GM19397 (cell line): ENCODE results near the gene CYFIP1.

Experiments used
- ATAC-seq: cut with Tn5 transposase; IDR thresholded peaks from one replicate; pipeline ENCODE4 v1.9.1; 2021; ENCODE audit warnings: mild to moderate bottlenecking, moderate library complexity; ENCODE audit not compliant: unreplicated experiment

CYFIP1 gene

DNA sequence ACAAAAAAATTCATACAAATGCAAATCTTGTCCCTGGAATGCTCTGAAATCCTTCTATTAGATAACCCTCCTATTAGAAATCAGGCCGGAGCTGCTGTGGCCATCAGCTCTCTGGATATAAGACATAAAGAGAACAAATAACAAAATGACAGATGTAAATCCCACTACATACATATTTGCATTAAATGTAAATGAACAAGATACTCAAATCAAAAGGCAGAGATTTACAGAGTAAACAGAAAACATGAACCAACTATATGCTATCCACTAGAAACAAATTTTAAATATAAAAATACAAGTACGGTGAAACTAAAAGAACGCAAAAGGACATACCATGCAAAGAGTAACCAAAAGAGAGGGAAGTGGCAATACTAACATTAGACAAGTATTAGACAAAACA, 10.7 kb downstream of the CYFIP1 start:
- no peak for ATAC-seq

GRCh38 chr15:22968366-22968765, 11.8 kb downstream of the CYFIP1 start:
- ATAC-seq, result no peak

GRCh38 chr15:22967084-22967770, 12.9 kb downstream of the CYFIP1 start:
- ATAC-seq, result no peak

DNA sequence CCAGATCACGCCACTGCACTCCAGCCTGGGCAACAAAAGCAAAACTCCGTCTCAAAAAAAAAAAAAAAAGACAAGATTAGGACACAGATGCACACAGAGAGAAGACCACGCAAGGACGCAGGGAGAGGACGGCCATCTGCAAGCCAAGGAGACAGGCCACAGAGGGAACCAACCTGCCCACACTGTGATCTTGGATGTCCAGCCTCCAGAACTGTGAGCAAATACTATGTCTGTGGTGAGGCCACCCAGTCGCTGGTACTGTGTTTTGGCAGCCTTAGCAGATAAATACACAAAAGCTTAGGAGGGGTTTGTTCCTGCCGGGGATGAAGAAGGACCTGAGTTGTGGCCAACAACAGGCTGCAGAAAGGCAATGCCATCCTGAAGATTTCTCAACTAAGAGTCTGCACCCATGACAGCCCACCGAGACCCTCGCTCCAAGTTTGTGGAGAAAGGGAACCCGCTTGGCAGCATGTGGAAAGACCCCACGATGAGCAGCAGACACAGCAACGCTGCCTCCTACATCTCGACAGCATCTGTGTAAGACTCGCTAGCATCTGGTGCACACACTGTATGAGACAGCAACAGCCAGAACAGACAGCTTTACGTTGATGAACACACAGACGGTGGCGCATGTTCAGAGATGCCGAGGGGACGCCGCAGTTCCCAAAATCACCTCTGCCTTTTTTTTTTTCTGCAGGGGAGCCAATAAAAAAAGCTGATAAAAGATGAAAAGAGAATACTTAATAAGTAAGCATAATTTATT, 13.7 kb downstream of the CYFIP1 start:
- no peak for ATAC-seq

- no peak for ATAC-seq
These were observed 16.5 kb downstream of the CYFIP1 start for GRCh38 chr15:22963641-22964040.

DNA sequence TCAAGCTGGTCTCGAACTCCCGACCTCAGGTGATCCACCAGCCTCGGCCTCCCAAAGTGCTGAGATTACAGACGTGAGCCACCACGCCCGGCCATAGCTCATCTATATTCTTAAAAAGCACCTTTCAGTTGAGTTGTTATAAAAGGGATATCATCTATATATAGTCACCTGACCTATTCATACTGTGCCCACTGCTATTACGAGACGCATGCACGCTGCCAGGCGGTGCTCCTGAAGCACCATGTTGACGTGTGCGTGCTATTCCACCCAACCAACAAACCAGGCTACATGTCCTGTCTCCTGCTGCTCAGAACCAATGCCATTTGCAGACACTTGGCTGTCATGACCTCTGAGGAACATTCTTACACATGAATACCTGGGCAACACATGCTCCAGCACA, 17.6 kb downstream of the CYFIP1 start:
- ATAC-seq, result no peak

DNA sequence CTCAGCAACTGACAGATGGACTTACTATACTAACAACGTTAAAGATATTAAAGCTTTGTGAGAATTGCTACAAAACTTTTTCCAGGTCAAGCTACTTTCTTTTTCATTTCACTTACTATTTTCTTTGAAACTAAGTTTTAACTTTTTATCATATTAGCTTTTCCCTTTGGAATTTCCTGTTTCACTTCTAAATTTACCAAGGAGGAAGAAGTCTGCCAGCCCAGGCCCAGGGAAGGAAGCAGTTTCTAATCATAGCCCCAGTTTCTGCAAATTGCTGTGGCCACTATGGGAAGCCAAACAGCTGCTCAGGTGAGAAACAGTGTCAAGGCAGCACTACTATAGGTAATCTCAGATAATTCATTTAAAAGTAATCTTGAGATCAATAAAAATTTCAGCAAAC, 18.4 kb downstream of the CYFIP1 start:
- ATAC-seq, result no peak

- no peak for ATAC-seq
These were observed 19.6 kb downstream of the CYFIP1 start for GRCh38 chr15:22960556-22960955.

GRCh38 chr15:22960126-22960525, 20.0 kb downstream of the CYFIP1 start:
- ATAC-seq, result no peak

DNA sequence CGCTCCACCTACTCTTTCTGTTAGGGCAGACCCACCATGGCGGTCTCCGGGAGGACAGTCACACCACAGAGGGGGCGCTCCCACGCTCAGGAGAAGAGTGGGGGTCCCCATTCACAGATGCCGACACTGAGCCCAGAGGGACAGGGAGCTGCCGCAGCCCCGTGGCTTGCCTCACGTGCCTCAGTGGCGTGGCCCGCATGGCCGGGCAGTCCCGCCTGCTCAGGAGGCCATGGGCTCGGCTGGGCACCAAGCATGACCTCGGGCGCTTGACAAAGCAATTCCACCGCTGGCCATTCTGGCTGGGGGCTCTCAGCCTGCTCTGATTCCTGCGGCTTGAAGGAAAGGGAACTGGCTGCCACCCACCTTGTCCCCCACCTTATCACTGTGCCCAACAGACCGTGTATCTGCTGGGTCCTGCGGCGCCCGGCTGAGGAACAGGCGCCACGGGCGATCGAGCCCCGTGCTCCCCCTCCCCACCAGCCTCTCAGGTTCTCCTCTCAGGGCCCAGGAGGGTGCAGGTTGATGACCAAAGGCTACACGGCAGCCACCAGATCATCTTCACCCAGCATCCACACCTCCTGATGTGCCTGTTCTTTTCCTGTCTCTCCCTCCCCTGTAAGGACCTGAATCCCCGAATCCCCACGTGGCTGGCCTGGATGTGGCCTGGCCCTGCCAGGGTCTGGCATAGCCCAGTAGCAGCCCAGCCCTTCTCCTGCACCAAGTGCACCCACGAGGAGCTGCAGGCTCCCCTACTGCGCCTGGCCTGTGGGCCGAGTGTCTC, 20.7 kb downstream of the CYFIP1 start:
- no peak for ATAC-seq

DNA sequence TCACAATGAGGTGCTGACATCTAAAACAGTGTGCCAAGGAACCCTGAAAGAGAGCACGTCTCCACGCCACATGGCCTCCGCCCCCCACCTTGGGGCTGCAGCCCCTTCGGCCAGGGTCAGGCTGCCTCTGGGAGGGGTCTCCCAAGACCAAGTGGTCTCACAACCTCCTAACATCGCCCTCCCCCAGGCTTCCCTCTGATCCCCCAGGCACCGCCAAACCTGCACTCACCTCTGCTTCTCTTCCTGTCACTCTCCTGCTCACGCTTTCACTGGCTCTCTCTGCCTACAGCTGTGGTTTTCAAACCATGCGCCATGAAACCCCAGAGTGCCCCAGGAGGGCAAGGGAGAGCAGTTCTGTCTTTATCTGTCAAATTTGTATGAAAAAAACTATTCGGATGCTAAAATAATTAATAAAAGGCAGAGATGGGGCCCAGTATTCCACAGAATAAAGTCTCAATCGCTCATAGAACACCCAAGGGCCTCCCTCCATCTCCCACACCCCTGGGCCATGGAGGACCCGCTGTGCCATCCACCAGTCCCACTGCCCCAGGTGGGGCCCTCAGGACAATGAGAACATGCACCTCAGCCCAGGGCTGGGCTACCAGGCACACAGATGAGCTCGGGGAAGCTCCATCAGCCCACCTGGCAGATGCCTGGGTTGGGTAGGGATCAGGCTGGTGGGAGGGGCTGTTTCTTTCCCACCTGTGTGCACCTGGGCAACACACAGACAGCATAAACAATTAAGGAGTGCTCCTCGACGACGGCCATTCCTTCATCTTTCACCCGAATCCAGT, 21.5 kb downstream of the CYFIP1 start:
- no peak for ATAC-seq

DNA sequence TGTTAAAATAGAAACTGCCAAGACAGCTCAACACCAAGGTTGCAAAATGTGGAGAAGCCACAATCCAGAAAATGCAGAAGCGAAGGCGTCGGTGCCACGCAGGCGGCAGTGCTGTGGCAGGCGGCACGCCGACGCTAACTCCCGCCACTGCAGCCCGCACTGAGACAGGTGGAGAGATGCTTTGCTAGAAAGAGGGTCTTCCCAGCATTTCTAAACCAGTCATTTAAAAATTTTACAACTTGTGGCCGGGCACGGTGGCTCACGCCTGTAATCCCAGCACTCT, 23.2 kb downstream of the CYFIP1 start:
- no peak for ATAC-seq

DNA sequence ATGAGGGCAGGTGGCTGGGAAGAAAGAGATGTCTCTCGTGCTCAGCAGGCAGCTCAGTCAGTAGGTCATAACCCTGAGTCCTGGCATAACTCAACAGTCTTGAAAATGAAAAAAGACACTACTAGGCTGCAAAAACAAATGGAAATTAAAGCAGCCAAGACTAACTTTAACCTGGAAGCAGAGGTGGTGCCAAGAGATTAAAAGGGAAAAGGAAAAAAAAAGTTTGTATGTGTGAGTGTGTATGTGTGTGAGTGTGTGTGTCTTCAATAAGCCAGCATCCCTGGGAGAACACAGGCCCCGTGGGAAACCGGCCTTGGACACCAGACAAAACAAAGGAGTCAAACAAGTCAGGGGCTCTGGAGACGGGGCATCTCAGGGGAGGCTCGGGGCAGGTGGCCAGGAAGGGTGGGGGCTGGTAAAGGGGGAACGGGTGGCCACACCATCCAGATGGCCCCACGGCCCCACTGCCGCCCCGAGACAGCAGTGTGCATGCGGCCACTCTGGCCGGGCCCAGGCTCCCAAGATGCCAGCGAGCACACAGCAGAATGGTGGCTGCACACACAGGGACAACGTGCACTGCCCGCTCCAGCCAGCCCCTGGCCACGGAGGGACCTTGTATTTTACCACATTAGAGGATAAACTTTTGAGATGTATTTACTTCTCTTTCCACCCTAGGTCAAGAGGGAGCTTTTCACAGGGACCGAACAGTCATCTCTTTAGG, 23.8 kb downstream of the CYFIP1 start:
- ATAC-seq, result no peak

GRCh38 chr15:22955544-22956119, 24.5 kb downstream of the CYFIP1 start:
- no peak for ATAC-seq

- no peak for ATAC-seq
These were observed 25.2 kb downstream of the CYFIP1 start for GRCh38 chr15:22954798-22955543.

- ATAC-seq, result no peak
These were observed 25.8 kb downstream of the CYFIP1 start for GRCh38 chr15:22954326-22954725.

- ATAC-seq, result no peak
These were observed 27.2 kb downstream of the CYFIP1 start for GRCh38 chr15:22952796-22953579.

DNA sequence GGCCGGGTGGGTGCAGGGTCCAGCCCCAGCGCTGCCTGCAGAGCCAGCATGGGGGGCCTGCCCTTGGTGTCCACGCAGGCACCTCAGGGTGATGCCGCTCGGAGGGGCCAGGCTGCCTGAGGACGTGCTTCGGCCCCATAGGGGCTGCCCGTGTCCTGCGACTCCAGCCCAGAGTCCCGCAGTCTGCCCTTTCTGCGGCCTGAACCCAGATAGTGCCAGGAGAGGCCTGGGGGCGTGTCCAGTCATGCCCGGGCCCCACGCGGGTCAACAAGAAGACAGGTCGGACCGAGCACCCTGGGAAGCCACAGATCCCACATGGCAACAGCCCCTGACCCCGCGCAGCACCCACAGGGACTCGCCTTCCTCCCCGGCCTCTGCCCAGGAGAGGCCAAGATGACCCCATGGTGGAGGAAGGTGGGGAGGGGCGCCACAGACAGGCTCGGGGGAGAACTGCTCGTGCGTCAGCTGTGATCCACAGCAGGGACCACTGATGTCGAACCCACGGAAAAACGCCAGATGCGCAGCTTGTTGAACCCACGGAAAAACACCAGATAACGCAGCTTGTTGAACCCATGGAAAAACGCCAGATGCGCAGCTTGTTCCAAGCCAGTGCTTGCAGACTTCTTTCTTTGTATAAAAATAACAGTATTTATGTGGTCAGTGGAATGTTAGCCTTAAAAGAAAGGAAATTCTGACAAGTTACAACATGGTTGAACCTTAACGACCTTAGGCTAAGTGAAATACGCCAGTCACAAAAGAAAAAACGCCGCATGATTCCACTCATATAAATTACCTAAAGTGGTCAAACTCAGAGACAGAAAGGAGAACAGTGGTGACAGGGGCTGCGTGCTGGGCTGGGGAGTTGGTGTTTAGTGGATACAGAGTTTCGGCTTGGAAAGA, 28.5 kb downstream of the CYFIP1 start:
- ATAC-seq, result no peak
